ENCODE data around the gene TBC1D14. TPM values are rescaled to one million over a fixed set of nuclear protein-coding genes. Genes with fewer than 3 reads are reported as not detected.

The TBC1D14 gene
- total and polyA plus RNA-seq, 2 of the 8 experiments (the other 6 are each of a cell fraction or from before 2014, with no cell fraction given) = 45.6 to 48.2 TPM

DNA sequence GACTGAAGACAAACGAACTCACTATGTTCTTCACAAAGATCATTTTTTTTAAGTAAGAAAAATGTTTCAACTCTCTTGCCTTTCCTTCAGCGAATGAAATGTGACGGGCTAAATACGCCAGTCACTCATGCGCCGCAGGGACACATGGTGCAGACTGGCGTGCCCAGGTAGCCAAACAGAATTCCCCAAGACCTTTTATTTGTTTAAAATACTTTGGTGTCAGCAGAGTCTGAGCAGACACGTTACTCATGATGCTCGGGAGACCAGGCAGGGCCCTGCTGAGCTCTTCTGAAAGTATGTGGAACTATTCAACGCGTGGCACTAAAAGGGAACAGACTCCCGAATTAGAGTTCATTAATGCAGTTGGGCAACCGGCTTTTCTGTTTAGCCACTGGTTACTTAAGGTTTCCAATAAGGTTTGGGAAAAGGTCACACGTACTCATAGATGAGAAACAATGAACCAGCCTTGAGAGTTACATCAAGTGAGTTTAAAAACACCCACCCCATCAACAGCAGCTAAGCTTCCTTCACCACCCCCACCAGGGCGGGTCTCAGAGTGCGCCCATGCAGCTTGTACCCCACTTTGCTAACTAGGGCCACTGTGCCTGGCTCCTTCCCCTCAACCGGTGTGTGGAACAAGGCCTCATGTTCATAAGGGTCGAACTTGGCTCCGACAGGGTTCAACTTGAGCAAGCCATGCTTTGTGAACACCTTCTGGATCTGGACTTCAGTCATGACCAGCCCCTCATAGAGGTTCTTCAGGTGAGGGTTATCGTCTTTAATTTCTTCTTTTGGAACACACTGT lies 150.9 kb downstream of the TBC1D14 start (continued):
- TF ChIP-seq SIN3A (conservative IDR thresholded peaks at IDR 0.05 in 1 of 2, IDR thresholded peaks at IDR 0.05 in 1 of 2; ENCODE audit: low read depth in 1 of 2, low read length in 2 of 2) = no peak
- TF ChIP-seq CBX8 (IDR thresholded peaks at IDR 0.05; ENCODE audit: borderline replicate concordance, low read depth, low read length) = no peak
- TF ChIP-seq RNF2 (IDR thresholded peaks at IDR 0.05; ENCODE audit: borderline replicate concordance, low read depth, low read length, missing control alignments, poor library complexity, severe bottlenecking) = no peak
- TF ChIP-seq GABPA (IDR thresholded peaks at IDR 0.05; ENCODE audit: borderline replicate concordance, insufficient read depth, low read length) = no peak
- no peak for TF ChIP-seq SIX5 (IDR thresholded peaks at IDR 0.05; ENCODE audit: low read depth, low read length)
